Central memory CD4-positive, alpha-beta T cell (primary cell): Measurements from ENCODE around the gene LMAN1.

Experiments used
- DNase-seq: peaks from one replicate; pipeline ENCODE4 v3.0.0; 2022

LMAN1 gene

GRCh38 chr18:59359576-59359952 is 499 bp upstream of the LMAN1 start:
- DNase-seq = no peak

- DNase-seq = no peak
Measured at GRCh38 chr18:59358414-59358711, 702 bp downstream of the LMAN1 start.

- DNase-seq = peak; percentile 26
Measured at GRCh38 chr18:59357928-59358327, 1.1 kb downstream of the LMAN1 start.

GRCh38 chr18:59354731-59355130 is 4.3 kb downstream of the LMAN1 start:
- no peak for DNase-seq

- DNase-seq = no peak
Measured at GRCh38 chr18:59353079-59353680, 5.9 kb downstream of the LMAN1 start.

GRCh38 chr18:59352250-59352855 is 6.7 kb downstream of the LMAN1 start:
- DNase-seq = no peak

- DNase-seq = no peak
Measured at GRCh38 chr18:59345556-59345955, 13.5 kb downstream of the LMAN1 start.

GRCh38 chr18:59344996-59345395 is 14.1 kb downstream of the LMAN1 start:
- DNase-seq = no peak

- no peak for DNase-seq
Measured at GRCh38 chr18:59343926-59344325, 15.1 kb downstream of the LMAN1 start.

GRCh38 chr18:59340817-59341216 is 18.2 kb downstream of the LMAN1 start:
- no peak for DNase-seq

- DNase-seq = no peak
Measured at GRCh38 chr18:59340312-59340711, 18.8 kb downstream of the LMAN1 start.

GRCh38 chr18:59332986-59333385 is 26.1 kb downstream of the LMAN1 start:
- DNase-seq = no peak

GRCh38 chr18:59328683-59329082 is 30.4 kb downstream of the LMAN1 start:
- DNase-seq = no peak

GRCh38 chr18:59325965-59326364 is 33.1 kb downstream of the LMAN1 start:
- no peak for DNase-seq

GRCh38 chr18:59324623-59324971 is 34.5 kb downstream of the LMAN1 start:
- DNase-seq = no peak

GRCh38 chr18:59323931-59324622 is 35.0 kb downstream of the LMAN1 start:
- no peak for DNase-seq

- DNase-seq = no peak
Measured at GRCh38 chr18:59318460-59319050, 40.5 kb downstream of the LMAN1 start, which contains the start of gene CPLX4. TSS of gene CPLX4 (minus strand) at chr18:59318649. CDS start at chr18:59318462, 187 bp downstream.

GRCh38 chr18:59311631-59312030 is 47.4 kb downstream of the LMAN1 start:
- no peak for DNase-seq

GRCh38 chr18:59308938-59309260 is 50.2 kb downstream of the LMAN1 start:
- DNase-seq = no peak

GRCh38 chr18:59308248-59308937 is 50.7 kb downstream of the LMAN1 start:
- DNase-seq = peak; percentile 40

- DNase-seq = no peak
Measured at GRCh38 chr18:59306640-59307039, 52.4 kb downstream of the LMAN1 start.

GRCh38 chr18:59305295-59305694 is 53.8 kb downstream of the LMAN1 start:
- DNase-seq = no peak

GRCh38 chr18:59303656-59304195 is 55.3 kb downstream of the LMAN1 start:
- no peak for DNase-seq
